Activated CD4-positive, alpha-beta T cell treated with anti-CD3 and anti-CD28 coated beads for 4 hours (primary cell): ENCODE measurements around the gene FMC1.

Experiments used
- DNase-seq, 2 donors: peaks; one replicate each; pipeline ENCODE4 v3.0.0-alpha.2; 2020

The FMC1 gene

DNA sequence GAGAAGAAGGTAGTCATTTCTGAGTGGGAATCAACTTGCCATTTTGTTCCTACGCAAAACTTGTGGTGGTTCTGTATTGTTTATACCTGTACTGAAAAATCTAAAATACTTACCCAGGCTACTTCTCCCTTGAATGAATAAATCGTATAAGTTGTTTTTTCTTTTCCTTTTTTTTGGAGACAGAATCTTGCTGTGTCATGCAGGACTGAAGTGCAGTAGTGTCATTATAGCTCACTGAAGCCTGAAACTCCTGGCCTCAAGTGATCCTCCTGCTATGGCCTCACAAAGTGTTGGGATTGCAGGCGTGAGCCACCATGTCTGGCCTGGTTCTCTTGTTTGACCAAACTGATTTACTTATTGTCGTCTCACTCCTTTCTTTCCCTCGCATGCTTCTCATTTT is 46.5 kb downstream of the FMC1 start:
- DNase-seq, result no peak

DNA sequence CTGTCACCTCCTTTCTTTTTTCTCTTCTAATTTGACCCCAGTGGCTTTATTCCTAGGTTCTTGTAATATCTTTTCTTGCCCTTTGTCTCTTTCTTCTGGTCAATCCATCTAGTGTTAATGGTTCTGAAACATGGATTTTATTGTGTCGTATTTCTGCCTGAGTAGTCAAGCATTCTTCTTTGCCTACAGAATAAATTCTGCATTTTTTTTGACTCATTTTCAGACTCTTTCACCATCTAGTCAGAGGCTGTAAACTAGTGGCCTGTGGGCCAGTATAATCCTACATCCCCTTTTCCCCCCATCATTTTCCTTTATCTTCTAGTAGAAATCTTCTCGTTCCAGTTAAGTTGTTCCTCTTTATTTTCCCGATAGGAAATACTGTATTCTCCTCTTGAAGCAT is 48.0 kb downstream of the FMC1 start:
- DNase-seq, result no peak

DNA sequence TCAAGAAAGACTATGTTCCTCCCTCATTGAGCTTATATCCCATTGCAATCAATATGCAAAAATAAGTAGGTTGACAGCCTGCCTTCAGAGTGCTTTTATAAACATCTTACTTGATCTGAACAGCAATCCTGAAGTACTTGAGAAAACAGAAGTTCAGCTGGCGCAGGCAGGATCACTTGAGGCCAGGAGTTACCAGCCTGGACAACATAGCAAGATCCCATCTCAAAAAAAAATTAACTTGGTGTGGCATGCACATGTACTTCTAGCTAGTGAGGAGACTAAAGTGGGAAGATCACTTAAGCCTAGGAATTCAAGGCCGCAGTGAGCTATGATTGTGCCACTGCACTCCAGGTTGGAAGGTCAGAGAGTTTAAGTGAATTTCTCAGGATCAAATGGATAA is 48.6 kb downstream of the FMC1 start:
- DNase-seq, result no peak

DNA sequence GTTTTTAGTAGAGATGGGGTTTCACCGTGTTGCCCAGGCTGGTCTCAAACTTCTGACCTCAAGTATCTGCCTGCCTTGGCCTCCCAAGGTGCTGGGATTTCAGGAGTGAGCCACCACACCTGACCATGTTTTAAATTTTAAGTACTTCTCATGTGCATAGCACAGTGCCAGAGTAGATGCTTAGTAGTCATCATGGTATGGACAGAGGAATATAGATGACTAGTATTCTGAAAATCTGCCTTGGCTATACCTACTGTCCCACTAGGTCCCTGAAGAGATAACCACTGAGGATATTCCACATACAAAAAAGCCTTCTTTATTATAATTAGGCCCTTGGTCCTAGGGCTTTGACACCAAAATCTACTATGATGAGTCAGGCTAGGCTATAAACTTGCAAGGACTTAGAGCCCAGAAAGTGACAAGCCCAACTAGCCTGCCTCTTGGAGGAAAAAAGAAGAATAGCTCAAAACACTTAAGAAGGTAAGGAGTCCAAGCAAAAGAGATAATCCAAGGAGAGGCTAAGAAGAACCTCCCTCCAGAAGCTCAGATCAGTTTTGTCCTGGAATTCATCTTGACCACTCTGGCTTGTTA is 52.6 kb downstream of the FMC1 start:
- DNase-seq, result no peak

DNA sequence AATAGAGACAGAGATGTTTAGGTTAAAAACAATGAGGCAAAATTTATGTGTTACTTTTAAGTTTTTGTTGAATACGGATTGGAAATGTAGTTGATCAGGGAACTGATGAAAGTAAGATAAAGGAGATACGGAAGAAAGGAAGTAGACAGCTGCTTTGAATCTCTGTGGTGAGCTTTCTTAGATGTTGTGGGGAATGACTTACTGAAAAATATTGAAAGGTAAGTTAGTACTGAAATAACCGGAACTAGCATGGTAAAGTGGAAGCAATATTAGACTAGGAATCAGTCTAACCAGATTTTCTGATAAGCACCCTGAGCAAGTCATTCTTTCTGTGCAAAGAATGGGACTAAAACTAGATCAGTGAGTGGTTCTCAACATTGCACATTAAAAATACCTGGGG is 53.4 kb downstream of the FMC1 start:
- DNase-seq, result no peak
